ENCODE results near the gene TMEM258. TPM values are rescaled to one million over a fixed set of nuclear protein-coding genes. Genes with fewer than 3 reads are reported as not detected.

The TMEM258 gene
- total and polyA plus RNA-seq, 2 of the 4 experiments (the other 2 are of a cell fraction), result 107 to 280 TPM

DNA sequence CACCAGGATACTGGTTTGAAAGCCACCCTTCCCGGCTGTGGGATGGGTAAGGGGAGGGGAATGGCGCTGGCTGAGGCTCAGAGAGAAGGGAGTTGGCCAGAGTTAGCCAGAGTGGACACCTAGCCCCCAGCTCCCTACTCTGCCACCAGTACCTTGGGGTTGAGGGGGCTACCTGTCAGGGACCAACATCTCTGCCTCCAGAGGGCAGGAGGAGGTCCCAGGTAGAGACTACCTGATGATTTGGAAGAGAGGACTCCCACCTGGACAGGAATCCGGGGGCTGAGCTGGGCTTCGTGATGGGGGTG lies 36.3 kb downstream of the TMEM258 start:
- peak overlapping the region; percentile 4; the same call in 1 of the 2 replicates for H2BK120ac ChIP-seq (ENCODE audit: low read depth, low read length)
- peak overlapping the region; percentile 75 for H2AFZ ChIP-seq (replicated peaks; ENCODE audit: low read length, poor library complexity)
- H3K27ac ChIP-seq (ENCODE audit: insufficient read depth, low read length), result no peak overlapping the region
- ChIA-PET POLR2A (ENCODE audit: unreplicated experiment) (no interaction called here), CTCF (no interaction called here)
- 0 out of 4 replicates have a peak, but pooled peaks cover 0 to 3% of the 10 kb centered on the region in 2 experiments for H3K79me1 ChIP-seq (ENCODE audit: low read depth in 1 of 2, low read length in 2 of 2)
- no peak overlapping the region for H3K56ac ChIP-seq (ENCODE audit: extremely low read depth, insufficient read depth, low read length)
- H3K9me3 ChIP-seq (ENCODE audit: control insufficient read depth, insufficient read depth, low read length), result no peaks in the 10 kb centered on the region
- no peak overlapping the region for H3K4me3 ChIP-seq (ENCODE audit: insufficient read depth, low read depth, low read length)
- peaks cover 15% of the 10 kb centered on the region for H3K4me1 ChIP-seq (ENCODE audit: control insufficient read depth, insufficient read depth, low read length)
- H3K36me3 ChIP-seq (ENCODE audit: control insufficient read depth, insufficient read depth, low read length), result no peaks in the 10 kb centered on the region
- TF ChIP-seq POLR2A (IDR thresholded peaks at IDR 0.05; ENCODE audit: low read depth, low read length), result no peak
- TF ChIP-seq, protein P1, sequence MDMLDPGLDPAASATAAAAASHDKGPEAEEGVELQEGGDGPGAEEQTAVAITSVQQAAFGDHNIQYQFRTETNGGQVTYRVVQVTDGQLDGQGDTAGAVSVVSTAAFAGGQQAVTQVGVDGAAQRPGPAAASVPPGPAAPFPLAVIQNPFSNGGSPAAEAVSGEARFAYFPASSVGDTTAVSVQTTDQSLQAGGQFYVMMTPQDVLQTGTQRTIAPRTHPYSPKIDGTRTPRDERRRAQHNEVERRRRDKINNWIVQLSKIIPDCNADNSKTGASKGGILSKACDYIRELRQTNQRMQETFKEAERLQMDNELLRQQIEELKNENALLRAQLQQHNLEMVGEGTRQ (IDR thresholded peaks at IDR 0.05; ENCODE audit: low read depth, low read length), result no peak
- TF ChIP-seq CHD1 (IDR thresholded peaks at IDR 0.05; ENCODE audit: low read depth, low read length), result no peak
- peak overlapping the region; percentile 90 for H2AK9ac ChIP-seq (replicated peaks; ENCODE audit: low read depth, low read length, poor library complexity)
- no peak overlapping the region for H3K9ac ChIP-seq (ENCODE audit: low read depth, low read length)
- in situ Hi-C loops (cut with MboI; ENCODE audit: low sequenced_read_pairs), result no loop called here
- no peak overlapping the region; the same call in 1 of the 2 replicates for H3K14ac ChIP-seq (replicated peaks; ENCODE audit: low read depth, low read length)
- no peak overlapping the region for H4K5ac ChIP-seq (ENCODE audit: low read depth, low read length)
- no peak overlapping the region for H2BK5ac ChIP-seq (ENCODE audit: low read depth, low read length, poor library complexity, severe bottlenecking)
- H3K27me3 ChIP-seq (ENCODE audit: control insufficient read depth, insufficient read depth, low read length), result peaks cover 3% of the 10 kb centered on the region; the same call in 1 of the 2 replicates
- H2AK5ac ChIP-seq (ENCODE audit: low read depth, low read length), result peak overlapping the region; percentile 82
- no peaks in the 10 kb centered on the region for H4K20me1 ChIP-seq (ENCODE audit: insufficient read depth, low read length)
- BruUV-seq (replicated peaks), result no TSS peak
- no peak overlapping the region for H3K4me2 ChIP-seq (ENCODE audit: low read depth, low read length)
- no peak for ATAC-seq (ENCODE audit: low read depth)
- no peak for DNase-seq
- WGBS, 2 experiments (ENCODE audit: extremely low coverage in 2 of 2, insufficient read length in 1 of 2), result no CpG with 5 or more reads among the region's 4 CpGs
- dilution Hi-C loops (cut with HindIII; ENCODE audit: low sequenced_read_pairs, unreplicated experiment), result no loop called here
- H3K9me1 ChIP-seq (ENCODE audit: insufficient read depth, low read length), result no peaks in the 10 kb centered on the region
- H4K91ac ChIP-seq (ENCODE audit: insufficient read depth, low read depth, low read length), result peak overlapping the region; percentile 28; the same call in 1 of the 2 replicates
- intact Hi-C loops (cut with micrococcal nuclease), result no loop called here
- no peak overlapping the region for H3K23ac ChIP-seq (ENCODE audit: low read depth, low read length)
- H2BK15ac ChIP-seq (ENCODE audit: low read depth, low read length), result peak overlapping the region; percentile 45; the same call in 1 of the 3 replicates
- H3K4ac ChIP-seq (ENCODE audit: low read depth, low read length), result no peak overlapping the region; the same call in 1 of the 2 replicates
- H2BK20ac ChIP-seq (ENCODE audit: low read depth, low read length), result no peak overlapping the region
- H4K8ac ChIP-seq (ENCODE audit: low read depth in 2 of 2, low read length in 2 of 2), result peak overlapping the region in 1 of 2 experiments; percentile 81; a peak in 3 of 4 replicates
- H3K18ac ChIP-seq (ENCODE audit: low read depth, low read length), result no peak overlapping the region

All from IMR-90 (cell line).